Loucy (cell line): ENCODE results near the gene PTGFRN.
"Not testable (repeated sequence)": the region's sequence is repeated elsewhere in the genome, so short reads cannot be mapped to it uniquely, and the experiment has no call there.

ENCODE experiments used
- H2AFZ ChIP-seq: fragments of 200-600 bp; sonication (generic); 2 replicates; pipeline ENCODE4 v1.6.0; 2016; ENCODE audit warnings: antibody characterized with exemption, mild to moderate bottlenecking, low read length, moderate library complexity
- H3F3A ChIP-seq: fragments of 200-600 bp; 2 replicates; pipeline ENCODE4 v1.6.0; 2016; ENCODE audit warnings: antibody characterized with exemption, low read depth, mild to moderate bottlenecking
- H3K27me3 ChIP-seq: fragments of 200-600 bp; sonication (generic); 2 replicates; pipeline ENCODE4 v1.6.1; 2014; ENCODE audit warnings: low read length, mild to moderate bottlenecking; ENCODE audit not compliant: insufficient read depth, poor library complexity, severe bottlenecking
- H3K36me3 ChIP-seq: fragments of 200-600 bp; sonication (generic); 2 replicates; pipeline ENCODE4 v1.6.1; 2016; ENCODE audit warnings: low read length; ENCODE audit not compliant: insufficient read depth
- H3K4me1 ChIP-seq: fragments of 200-600 bp; sonication (generic); 2 replicates; pipeline ENCODE4 v1.5.1; 2014; ENCODE audit warnings: low read length, mild to moderate bottlenecking; ENCODE audit not compliant: insufficient read depth, poor library complexity, severe bottlenecking
- H3K4me2 ChIP-seq: fragments of 200-600 bp; sonication (generic); 2 replicates; pipeline ENCODE4 v1.6.0; 2014; ENCODE audit warnings: antibody characterized with exemption, low read length, low read depth, mild to moderate bottlenecking; ENCODE audit not compliant: poor library complexity, severe bottlenecking
- H3K4me3 ChIP-seq: fragments of 200-600 bp; sonication (generic); 2 replicates; pipeline ENCODE4 v1.5.1; 2014; ENCODE audit warnings: low read length, mild to moderate bottlenecking, mixed read lengths; ENCODE audit not compliant: poor library complexity, severe bottlenecking
- H3K79me2 ChIP-seq: fragments of 200-600 bp; sonication (generic); 2 replicates; pipeline ENCODE4 v1.6.1; 2014; ENCODE audit warnings: low read length; ENCODE audit not compliant: insufficient read depth
- H3K9ac ChIP-seq: fragments of 200-600 bp; sonication (generic); 2 replicates; pipeline ENCODE4 v1.6.0; 2014; ENCODE audit warnings: mild to moderate bottlenecking, low read depth, low read length, moderate library complexity; ENCODE audit not compliant: poor library complexity, severe bottlenecking
- H3K9me2 ChIP-seq: fragments of 200-600 bp; sonication (generic); replicated peaks from 2 replicates; pipeline ENCODE4 v1.6.1; 2016; ENCODE audit warnings: low read depth, low read length, mixed read lengths
- H3K9me3 ChIP-seq: fragments of 200-600 bp; sonication (generic); 2 replicates; pipeline ENCODE4 v1.6.1; 2014; ENCODE audit warnings: mild to moderate bottlenecking, antibody characterized with exemption, low read length, low read depth; ENCODE audit not compliant: insufficient read depth
- H4K20me1 ChIP-seq: fragments of 200-600 bp; sonication (generic); 2 replicates; pipeline ENCODE4 v1.6.0; 2014; ENCODE audit warnings: antibody characterized with exemption, low read length, mild to moderate bottlenecking; ENCODE audit not compliant: insufficient read depth, poor library complexity, severe bottlenecking
- EZH2phosphoT487 ChIP-seq: fragments of 200-600 bp; IDR thresholded peaks from 2 replicates; pipeline ENCODE4 v1.6.1; 2018; ENCODE audit warnings: antibody characterized with exemption, mild to moderate bottlenecking, moderate library complexity, borderline replicate concordance
- TF ChIP-seq, protein P1 (sequence below): fragments of 200-600 bp; sonication (generic); conservative IDR thresholded peaks from 2 replicates; pipeline ENCODE4 v1.5.1; 2014; ENCODE audit warnings: mild to moderate bottlenecking, antibody characterized with exemption, low read length

The PTGFRN gene

GRCh38 chr1:116933606-116934515 lies 24.1 kb downstream of the PTGFRN start:
- Histone ChIP-seq H4K20me1 (no peaks in the 10 kb centered on the region), H3F3A (no peaks in the 10 kb centered on the region), H2AFZ (no peak overlapping the region), H3K9ac (no peak overlapping the region), H3K4me1 (no peaks in the 10 kb centered on the region), H3K36me3 (no peaks in the 10 kb centered on the region), H3K9me2 (no peaks in the 10 kb centered on the region), H3K79me2 (no peaks in the 10 kb centered on the region), H3K9me3 (no peaks in the 10 kb centered on the region), H3K27me3 (peaks cover 26% of the 10 kb centered on the region), H3K4me2 (no peak overlapping the region), H3K4me3 (no peak overlapping the region)
- TF ChIP-seq EZH2phosphoT487, result no peak
- TF ChIP-seq, protein P1, sequence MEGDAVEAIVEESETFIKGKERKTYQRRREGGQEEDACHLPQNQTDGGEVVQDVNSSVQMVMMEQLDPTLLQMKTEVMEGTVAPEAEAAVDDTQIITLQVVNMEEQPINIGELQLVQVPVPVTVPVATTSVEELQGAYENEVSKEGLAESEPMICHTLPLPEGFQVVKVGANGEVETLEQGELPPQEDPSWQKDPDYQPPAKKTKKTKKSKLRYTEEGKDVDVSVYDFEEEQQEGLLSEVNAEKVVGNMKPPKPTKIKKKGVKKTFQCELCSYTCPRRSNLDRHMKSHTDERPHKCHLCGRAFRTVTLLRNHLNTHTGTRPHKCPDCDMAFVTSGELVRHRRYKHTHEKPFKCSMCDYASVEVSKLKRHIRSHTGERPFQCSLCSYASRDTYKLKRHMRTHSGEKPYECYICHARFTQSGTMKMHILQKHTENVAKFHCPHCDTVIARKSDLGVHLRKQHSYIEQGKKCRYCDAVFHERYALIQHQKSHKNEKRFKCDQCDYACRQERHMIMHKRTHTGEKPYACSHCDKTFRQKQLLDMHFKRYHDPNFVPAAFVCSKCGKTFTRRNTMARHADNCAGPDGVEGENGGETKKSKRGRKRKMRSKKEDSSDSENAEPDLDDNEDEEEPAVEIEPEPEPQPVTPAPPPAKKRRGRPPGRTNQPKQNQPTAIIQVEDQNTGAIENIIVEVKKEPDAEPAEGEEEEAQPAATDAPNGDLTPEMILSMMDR, result no peak

DNA sequence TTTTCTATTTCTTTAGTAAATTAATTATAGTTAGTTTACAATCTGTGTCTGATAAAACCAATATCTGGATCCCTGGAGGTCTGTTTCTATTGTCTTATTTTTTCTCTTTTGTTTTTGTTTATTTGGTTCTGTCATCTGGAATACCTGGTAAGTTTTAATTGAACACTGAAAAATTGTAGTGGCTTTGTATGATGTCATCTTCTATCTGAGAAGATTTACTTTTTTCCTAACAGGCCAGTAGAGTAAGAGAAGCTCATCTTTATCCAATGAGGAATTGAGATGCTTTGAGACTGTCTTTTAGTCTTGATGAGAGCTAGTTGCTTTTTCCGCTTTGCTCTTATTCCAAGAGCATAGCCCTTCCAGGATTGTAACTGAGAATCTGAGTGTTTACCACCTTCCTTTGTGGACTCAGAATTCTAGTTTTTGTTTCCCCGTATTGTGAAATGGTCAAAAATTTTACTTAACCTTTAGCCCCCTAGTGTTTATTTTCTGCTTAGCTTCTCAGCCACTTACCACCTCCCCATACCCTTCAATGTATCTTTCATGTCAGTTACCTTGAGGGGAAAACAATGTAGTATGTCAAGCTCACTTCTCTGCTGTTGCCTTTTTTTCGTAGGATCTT lies 25.0 kb downstream of the PTGFRN start:
- Histone ChIP-seq H3F3A (no peaks in the 10 kb centered on the region), H3K79me2 (no peaks in the 10 kb centered on the region), H4K20me1 (no peaks in the 10 kb centered on the region), H3K9me2 (no peaks in the 10 kb centered on the region), H3K9ac (no peak overlapping the region), H3K4me1 (no peaks in the 10 kb centered on the region), H3K4me2 (no peak overlapping the region), H3K9me3 (no peaks in the 10 kb centered on the region), H3K36me3 (no peaks in the 10 kb centered on the region), H2AFZ (peak overlapping the region; percentile 51; the same call in 1 of the 2 replicates), H3K27me3 (peaks cover 24% of the 10 kb centered on the region), H3K4me3 (no peak overlapping the region)
- TF ChIP-seq EZH2phosphoT487, result no peak
- TF ChIP-seq, protein P1, result peak; percentile 77

DNA sequence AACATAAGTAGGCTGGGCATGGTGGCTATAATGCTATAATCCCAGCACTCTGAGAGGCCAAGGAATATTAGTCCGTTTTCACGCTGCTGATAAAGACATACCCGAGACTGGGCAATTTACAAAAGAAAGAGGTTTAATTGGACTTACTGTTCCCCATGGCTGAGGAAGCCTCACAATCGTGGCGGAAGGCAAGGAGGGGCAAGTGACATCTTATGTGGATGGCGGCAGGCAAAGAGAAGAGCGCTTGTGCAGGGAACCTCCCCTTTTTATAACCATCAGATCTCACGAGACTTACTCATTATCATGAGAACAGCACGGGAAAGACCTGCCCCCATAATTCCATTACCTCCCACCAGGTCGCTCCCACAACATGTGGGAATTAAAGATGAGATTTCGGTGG lies 28.5 kb downstream of the PTGFRN start:
- H3K4me3 ChIP-seq, result no peak overlapping the region
- no peaks in the 10 kb centered on the region for H3K9me3 ChIP-seq
- peaks cover 46% of the 10 kb centered on the region for H3K27me3 ChIP-seq
- no peaks in the 10 kb centered on the region for H3F3A ChIP-seq
- no peaks in the 10 kb centered on the region for H4K20me1 ChIP-seq
- no peak overlapping the region for H3K4me2 ChIP-seq
- no peaks in the 10 kb centered on the region for H3K79me2 ChIP-seq
- H3K9ac ChIP-seq, result no peak overlapping the region
- no peaks in the 10 kb centered on the region for H3K9me2 ChIP-seq
- no peak overlapping the region for H2AFZ ChIP-seq
- no peaks in the 10 kb centered on the region for H3K4me1 ChIP-seq
- H3K36me3 ChIP-seq, result no peaks in the 10 kb centered on the region
- TF ChIP-seq, protein P1, result no peak
- no peak for TF ChIP-seq EZH2phosphoT487

- H3K79me2 ChIP-seq, H3K4me2 ChIP-seq: not testable (repeated sequence)
Observed at GRCh38 chr1:116939780-116940543, 30.2 kb downstream of the PTGFRN start.

More at GRCh38 chr1:116939780-116940543, 30.2 kb downstream of the PTGFRN start:
- H3K36me3 ChIP-seq, H3K9ac ChIP-seq, H3K4me3 ChIP-seq, H2AFZ ChIP-seq, H4K20me1 ChIP-seq, H3K9me2 ChIP-seq, H3K9me3 ChIP-seq, H3K4me1 ChIP-seq, H3F3A ChIP-seq: not testable (repeated sequence)
- peaks cover 46% of the 10 kb centered on the region for H3K27me3 ChIP-seq
